K562 (cell line): Measurements from ENCODE around the gene NFIL3. TPM values are rescaled to one million over a fixed set of nuclear protein-coding genes. Genes with fewer than 3 reads are reported as not detected.

Source experiments
- ATAC-seq: fragments of 200-7000 bp; cut with Tn5 transposase; 3 replicates; pipeline ENCODE4 v1.9.1; 2020; ENCODE audit warnings: moderate library complexity
- BruUV-seq: library from RNA; stranded (reverse); fragments of 400-500 nt; replicated peaks from 2 replicates; lab custom pipeline; 2021; lab: Mats Ljungman, UMichigan
- CTCF ChIA-PET: fragments of 300-600 bp; formaldehyde crosslinking; extraction: SDS; loops from one replicate; lab custom pipeline; 2021; ENCODE audit warnings: low intra/inter-chr PET ratio; lab: Yijun Ruan, JAX
- POLR2A ChIA-PET: fragments of 300-600, 350-650 bp; sonication (Branson Sonifier 250); formaldehyde crosslinking; extraction: SDS; loops from one replicate; lab custom pipeline; 2021; ENCODE audit warnings: antibody characterized with exemption, inconsistent platforms; lab: Yijun Ruan, JAX
- DNase-seq, 4 experiments: peaks; one replicate each; pipeline versions ENCODE4 v3.0.0 to v3.0.0-alpha.2; 2011 to 2018; ENCODE audit warnings: low spot score in 3 of 4, mixed read lengths in 3 of 4; ENCODE audit errors: extremely low read depth in 1 of 4
- FAIRE-seq: peaks from 2 replicates; lab custom pipeline; 2011; peaks lifted over from hg19 to GRCh38; lab: Jason Lieb, UNC
- H2AFZ ChIP-seq: 2 replicates; pipeline ENCODE4 v1.6.0; 2011; ENCODE audit warnings: low read depth, low read length, control low read depth, inconsistent platforms
- H3K27ac ChIP-seq: fragments of 200-600 bp; 3 replicates; pipeline ENCODE4 v1.8.0; 2011; ENCODE audit warnings: low read depth, mild to moderate bottlenecking, control low read depth, inconsistent platforms, low read length, moderate library complexity, mixed read lengths; ENCODE audit errors: extremely low read depth
- H3K27me3 ChIP-seq, 2 experiments: fragments of 300-600 bp in 1 of 2; 2 replicates in 1 of 2; 3 replicates in 1 of 2; pipeline versions ENCODE4 v1.6.0 to v1.8.0; 2011; ENCODE audit warnings: inconsistent platforms in 2 of 2, low read length in 2 of 2, mild to moderate bottlenecking in 1 of 2, mixed read lengths in 1 of 2, moderate library complexity in 1 of 2; ENCODE audit not compliant: control insufficient read depth in 2 of 2, insufficient read depth in 2 of 2
- H3K36me3 ChIP-seq: fragments of 300-600 bp; 3 replicates; pipeline ENCODE4 v1.8.0; 2011; ENCODE audit warnings: mild to moderate bottlenecking, low read length, inconsistent platforms; ENCODE audit not compliant: control insufficient read depth, insufficient read depth
- H3K4me1 ChIP-seq, 2 experiments: fragments of 200-600 bp in 1 of 2; replicated peaks in 1 of 2; 2 replicates in 1 of 2; 3 replicates in 1 of 2; pipeline versions ENCODE4 v1.5.1 to v1.8.0; 2011; ENCODE audit warnings: inconsistent platforms in 2 of 2, low read length in 2 of 2, mild to moderate bottlenecking in 1 of 2, mixed read lengths in 1 of 2, moderate library complexity in 1 of 2; ENCODE audit not compliant: control insufficient read depth in 2 of 2, insufficient read depth in 2 of 2
- H3K4me2 ChIP-seq: 2 replicates; pipeline ENCODE4 v1.6.1; 2011; ENCODE audit warnings: low read length, control low read depth, inconsistent platforms, mixed read lengths; ENCODE audit not compliant: insufficient read depth
- H3K4me3 ChIP-seq: fragments of 200-600 bp; sonication (generic), shearing (Covaris generic); 2 replicates; pipeline ENCODE4 v1.5.1; 2016; ENCODE audit warnings: control low read depth, inconsistent platforms
- H3K79me2 ChIP-seq: fragments of 200-600 bp; 3 replicates; pipeline ENCODE4 v1.8.0; 2011; ENCODE audit warnings: low read length, inconsistent platforms; ENCODE audit not compliant: control insufficient read depth, insufficient read depth
- H3K9ac ChIP-seq, 2 experiments: 2 replicates each; pipeline versions ENCODE4 v1.6.0 to v1.6.1; 2011; ENCODE audit warnings: low read depth in 2 of 2, low read length in 2 of 2, control low read depth in 1 of 2, inconsistent platforms in 1 of 2, mild to moderate bottlenecking in 1 of 2, mixed read lengths in 1 of 2; ENCODE audit not compliant: insufficient read depth in 1 of 2
- H3K9me1 ChIP-seq: one replicate; pipeline ENCODE4 v1.6.0; 2011; ENCODE audit warnings: inconsistent platforms, mild to moderate bottlenecking, low read length, moderate library complexity; ENCODE audit not compliant: control insufficient read depth, insufficient read depth
- H3K9me3 ChIP-seq: replicated peaks from 2 replicates; pipeline ENCODE4 v1.5.1; 2011; ENCODE audit warnings: low read depth, low read length, inconsistent platforms; ENCODE audit not compliant: control insufficient read depth, insufficient read depth
- H4K20me1 ChIP-seq: replicated peaks from 2 replicates; pipeline ENCODE4 v1.6.1; 2011; ENCODE audit warnings: low read length, inconsistent platforms, mixed read lengths; ENCODE audit not compliant: control insufficient read depth, insufficient read depth
- CEBPG ChIP-seq, 3 experiments: fragments of 200-800 bp in 1 of 3; sonication (Bioruptor generic) in 1 of 3; sonication (generic) in 1 of 3; formaldehyde crosslinking in 1 of 3; IDR thresholded peaks in 2 of 3; conservative IDR thresholded peaks in 1 of 3; 2 replicates each; pipeline versions ENCODE4 v1.6.1 to v1.8.0; 2016 to 2022; ENCODE audit warnings: missing compliant biosample characterization in 2 of 3, missing genetic modification characterization in 2 of 3, mild to moderate bottlenecking in 1 of 3, missing genetic modification reagents in 1 of 3
- TAF7 ChIP-seq: fragments of 450-650 bp; IDR thresholded peaks from 2 replicates; pipeline ENCODE4 v1.6.1; 2016; ENCODE audit warnings: missing genetic modification characterization, missing compliant biosample characterization
- ZNF174 ChIP-seq: fragments of 250-450 bp; sonication (Bioruptor Pico); IDR thresholded peaks from 2 replicates; pipeline ENCODE4 v1.4.0; 2020; ENCODE audit warnings: mild to moderate bottlenecking
- WGBS: fragments of 100-300 bp; shearing (Covaris generic); methylation state at CpG from one replicate; pipeline ENCODE4 v1.1.6; 2016; ENCODE audit warnings: low coverage, mixed read lengths; ENCODE audit not compliant: insufficient coverage; ENCODE audit errors: missing lambda C conversion rate; 5-methylcytosine and 5-hydroxymethylcytosine counted together
- in situ Hi-C: fragments of 300-500 bp; cut with MboI; formaldehyde crosslinking; loops from 4 replicates; pipeline ENCODE4 v1.15.0; 2018; ENCODE audit warnings: inconsistent platforms, mixed read lengths
- intact Hi-C: fragments of 100-400 bp; cut with micrococcal nuclease; formaldehyde crosslinking; loops from 2 replicates; pipeline ENCODE4 v1.14.2; 2022
- polyA plus RNA-seq, 8 experiments: library from polyadenylated mRNA; depleted of rRNA in 4 of 8; stranded (reverse) in 5 of 8; unstranded in 3 of 8; fragments of >200 nt; fragmentation: Nextera tagmentation in 2 of 8; fragmentation: Illumina TruSeq in 1 of 8; extraction: Ambion mirVana in 2 of 8; extraction: Trizol in 1 of 8; gene quantifications; 2 replicates each; pipeline versions ENCODE4 v1.2.1 to v1.2.3, GENCODE V29; 2011 to 2014; ENCODE audit warnings: inconsistent platforms in 1 of 8, missing spikeins in 1 of 8
- total RNA-seq, 7 experiments: library from RNA; depleted of rRNA in 6 of 7; stranded (reverse); fragments of >200 nt in 6 of 7; fragmentation: Illumina TruSeq in 2 of 7; extraction: Trizol in 2 of 7; gene quantifications; 2 replicates each; pipeline versions ENCODE4 v1.2.1 to v1.2.3, GENCODE V29; 2011 to 2021; ENCODE audit warnings: low replicate concordance in 1 of 7

The NFIL3 gene
- total and polyA plus RNA-seq, 9 of the 15 experiments (the other 6 are each of a cell fraction or from before 2014, with no cell fraction given) = 3.2 to 16.1 (median 9.3) TPM

GRCh38 chr9:91418215-91418610 is 5.4 kb downstream of the NFIL3 start:
- ATAC-seq (no peak), FAIRE-seq (no peak), DNase-seq (no peak)
- Histone ChIP-seq H3K9me3 (no peaks in the 10 kb centered on the region), H3K27me3 (no peaks in the 10 kb centered on the region), H3K79me2 (peaks cover 94% of the 10 kb centered on the region), H3K27ac (no peak overlapping the region), H3K4me2 (no peak overlapping the region), H3K4me1 (peaks cover 7 to 28% of the 10 kb centered on the region in 2 experiments), H3K9ac (no peak overlapping the region), H4K20me1 (peaks cover 10% of the 10 kb centered on the region; the same call in 1 of the 2 replicates), H3K4me3 (no peak overlapping the region), H3K9me1 (peaks cover 3% of the 10 kb centered on the region), H3K36me3 (0 out of 3 replicates have a peak, but pooled peaks cover 4% of the 10 kb centered on the region), H2AFZ (no peak overlapping the region)
- POLR2A ChIA-PET = interaction anchor here (0.9 kb wide), 1 partner anchor 8 kb away, joined by 3 read pairs; no protein-coding TSS in a partner anchor
- in situ Hi-C loops = no loop called here
- no TSS peak for BruUV-seq
- CTCF ChIA-PET = no interaction called here
- no peak for TF ChIP-seq CEBPG (CRISPR knock-in tag; IDR thresholded peaks at IDR 0.05)
- TF ChIP-seq CEBPG (tag; conservative IDR thresholded peaks at IDR 0.05 in 1 of 2, IDR thresholded peaks at IDR 0.05 in 1 of 2) = peak; percentile 4 to 11; a peak in 2 of 4 replicates
- TF ChIP-seq TAF7 (tag) = no peak
- intact Hi-C loops = loop anchor here (2.0 kb wide), 1 partner anchor 13 kb away; no protein-coding TSS in a partner anchor

DNA sequence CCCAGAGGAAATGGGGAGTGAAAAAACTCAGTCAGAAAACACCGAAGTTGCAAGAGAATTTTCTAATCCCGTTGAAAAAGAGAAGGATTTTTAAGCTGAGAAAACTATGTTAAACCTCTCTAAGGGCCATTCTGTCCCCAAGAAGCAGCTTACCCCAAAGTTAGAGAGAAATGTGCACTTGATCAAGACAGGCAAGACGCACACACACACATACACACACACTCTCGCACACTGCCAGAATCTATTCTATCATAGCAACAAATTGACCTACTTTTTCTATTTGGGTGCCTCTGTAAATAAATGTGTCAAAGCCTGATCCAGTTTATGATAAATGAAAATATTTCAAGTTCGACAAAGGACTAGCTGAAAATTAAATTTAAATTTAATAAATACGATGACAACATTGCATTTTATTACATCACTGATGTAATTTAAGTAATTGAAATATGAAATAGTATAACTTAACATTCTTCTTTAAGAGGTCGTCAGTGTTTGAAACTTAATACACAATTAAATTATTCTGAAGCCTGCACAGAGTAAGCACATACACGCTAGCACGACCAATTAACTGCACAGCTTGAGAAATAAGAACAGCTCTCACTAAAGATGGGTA is 5.9 kb downstream of the NFIL3 start:
- no TSS peak for BruUV-seq
- H3K9me3 ChIP-seq = no peaks in the 10 kb centered on the region
- DNase-seq (no peak), FAIRE-seq (no peak), ATAC-seq (no peak)
- H3K4me2 ChIP-seq = no peak overlapping the region
- 0 out of 3 replicates have a peak, but pooled peaks cover 4% of the 10 kb centered on the region for H3K36me3 ChIP-seq
- POLR2A ChIA-PET = interaction anchor here (0.9 kb wide), 1 partner anchor 8 kb away, joined by 3 read pairs; no protein-coding TSS in a partner anchor
- H3K27ac ChIP-seq = no peak overlapping the region
- CTCF ChIA-PET = no interaction called here
- in situ Hi-C loops (no loop called here), intact Hi-C loops (loop anchor here (2.0 kb wide), 1 partner anchor 13 kb away; no protein-coding TSS in a partner anchor)
- H3K9ac ChIP-seq = no peak overlapping the region
- H3K4me3 ChIP-seq = no peak overlapping the region
- H4K20me1 ChIP-seq = peaks cover 6% of the 10 kb centered on the region; the same call in 1 of the 2 replicates
- peaks cover 3% of the 10 kb centered on the region for H3K9me1 ChIP-seq
- no peaks in the 10 kb centered on the region for H3K27me3 ChIP-seq
- peaks cover 91% of the 10 kb centered on the region for H3K79me2 ChIP-seq
- WGBS = 74% methylated on average over 9 of the region's 9 CpGs
- no peak overlapping the region for H2AFZ ChIP-seq
- peaks cover 7 to 28% of the 10 kb centered on the region in 2 experiments for H3K4me1 ChIP-seq
- TF ChIP-seq ZNF174 (CRISPR knock-in tag) = no peak
- TF ChIP-seq CEBPG (CRISPR knock-in tag; IDR thresholded peaks at IDR 0.05) = no peak
- TF ChIP-seq CEBPG (tag; conservative IDR thresholded peaks at IDR 0.05 in 1 of 2, IDR thresholded peaks at IDR 0.05 in 1 of 2) = peak; percentile 31 to 47
